IMR-90 (cell line): ENCODE results near the gene HEATR9.

ENCODE experiments used
- CTCF ChIP-seq: conservative IDR thresholded peaks from 2 replicates; pipeline ENCODE4 v1.5.1; 2012; ENCODE audit warnings: mild to moderate bottlenecking, low read depth, low read length, improper control_type of control experiment
- FOS ChIP-seq: fragments of 150-350 bp; IDR thresholded peaks from 2 replicates; pipeline ENCODE4 v1.6.1; 2016; ENCODE audit warnings: low read depth, low read length
- MAZ ChIP-seq: IDR thresholded peaks from 2 replicates; pipeline ENCODE4 v1.6.1; 2012; ENCODE audit warnings: low read depth, mild to moderate bottlenecking, low read length, improper control_type of control experiment, moderate library complexity, borderline replicate concordance
- RAD21 ChIP-seq: IDR thresholded peaks from 2 replicates; pipeline ENCODE4 v1.6.1; 2012; ENCODE audit warnings: low read length, improper control_type of control experiment
- SMC3 ChIP-seq: fragments of 150-350 bp; IDR thresholded peaks from 2 replicates; pipeline ENCODE4 v1.6.1; 2016; ENCODE audit warnings: low read depth, mild to moderate bottlenecking, antibody characterized with exemption, low read length, moderate library complexity

- TF ChIP-seq CTCF (no peak), SMC3 (no peak), RAD21 (no peak), FOS (no peak), MAZ (no peak)
Measured at GRCh38 chr17:35917519-35918213, 49.0 kb upstream of the HEATR9 start.
